GM20431 (cell line): ENCODE results near the gene SLC66A3.

Experiments
- in situ Hi-C: fragments of 300-500 bp; cut with MseI, MboI; formaldehyde crosslinking; loops from one replicate; pipeline ENCODE4 v1.15.0; 2020; ENCODE audit warnings: low sequenced_read_pairs; ENCODE audit not compliant: unreplicated experiment

SLC66A3 gene

DNA sequence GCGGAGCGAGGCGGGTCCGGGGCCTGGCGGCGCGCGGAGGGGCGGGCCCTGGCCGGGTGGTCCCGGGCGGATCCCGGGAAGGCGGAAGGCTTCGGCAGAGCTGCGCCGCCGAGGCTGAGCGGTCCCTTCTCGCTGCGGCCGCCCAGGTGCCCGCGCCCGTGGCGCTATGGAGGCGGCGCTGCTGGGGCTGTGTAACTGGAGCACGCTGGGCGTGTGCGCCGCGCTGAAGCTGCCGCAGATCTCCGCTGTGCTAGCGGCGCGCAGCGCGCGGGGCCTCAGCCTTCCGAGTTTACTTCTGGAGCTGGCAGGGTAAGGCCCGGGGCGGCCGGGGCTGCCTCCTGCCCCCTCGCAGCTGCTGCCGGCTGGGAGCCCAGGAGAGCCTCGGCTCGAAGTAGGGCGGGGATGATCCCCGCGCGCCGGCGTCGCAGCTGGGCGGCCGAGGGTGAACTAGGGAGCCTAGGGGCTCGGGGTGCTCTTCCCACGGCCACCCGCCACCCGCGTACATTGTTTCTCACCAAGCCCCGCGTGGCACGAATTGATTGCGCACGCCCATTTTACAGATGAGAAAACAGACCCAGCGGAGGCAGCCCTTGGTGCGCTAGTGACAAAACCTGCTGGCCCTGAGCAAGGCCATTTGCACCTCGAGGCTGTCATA is at the start of gene SLC66A3:
Gene SLC66A3, plus strand, starts transcription at position 87 of the 655 bp plus-strand sequence. Its CDS starts 80 bp downstream, at position 167.
- in situ Hi-C loops = no loop called here

- in situ Hi-C loops = no loop called here
Observed at GRCh38 chr2:11109002-11109401, 46.3 kb upstream of the SLC66A3 start.

GRCh38 chr2:11112870-11113428 is 42.3 kb upstream of the SLC66A3 start:
- in situ Hi-C loops = no loop called here

- in situ Hi-C loops = no loop called here
Observed at GRCh38 chr2:11117776-11118175, 37.5 kb upstream of the SLC66A3 start.

DNA sequence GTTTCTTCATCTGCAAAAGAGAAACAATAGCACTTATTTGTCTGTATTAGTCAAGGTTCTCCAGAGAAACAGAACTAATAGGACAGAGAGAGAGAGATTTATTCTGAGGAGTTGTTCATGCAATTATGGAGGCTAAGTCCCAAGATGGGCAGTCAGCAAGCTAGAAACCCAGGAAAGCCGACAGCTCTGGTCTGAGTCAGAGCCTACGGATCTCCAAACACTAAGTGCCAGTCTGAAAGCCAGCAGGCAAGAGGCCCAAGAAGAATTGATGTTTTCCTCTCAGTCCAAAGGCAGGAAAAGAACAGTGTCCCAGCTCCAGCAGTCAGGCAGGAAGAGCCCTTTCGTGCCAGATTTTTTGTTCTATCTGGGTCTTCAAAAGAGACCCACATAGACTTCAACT is 36.5 kb upstream of the SLC66A3 start:
- in situ Hi-C loops = no loop called here

DNA sequence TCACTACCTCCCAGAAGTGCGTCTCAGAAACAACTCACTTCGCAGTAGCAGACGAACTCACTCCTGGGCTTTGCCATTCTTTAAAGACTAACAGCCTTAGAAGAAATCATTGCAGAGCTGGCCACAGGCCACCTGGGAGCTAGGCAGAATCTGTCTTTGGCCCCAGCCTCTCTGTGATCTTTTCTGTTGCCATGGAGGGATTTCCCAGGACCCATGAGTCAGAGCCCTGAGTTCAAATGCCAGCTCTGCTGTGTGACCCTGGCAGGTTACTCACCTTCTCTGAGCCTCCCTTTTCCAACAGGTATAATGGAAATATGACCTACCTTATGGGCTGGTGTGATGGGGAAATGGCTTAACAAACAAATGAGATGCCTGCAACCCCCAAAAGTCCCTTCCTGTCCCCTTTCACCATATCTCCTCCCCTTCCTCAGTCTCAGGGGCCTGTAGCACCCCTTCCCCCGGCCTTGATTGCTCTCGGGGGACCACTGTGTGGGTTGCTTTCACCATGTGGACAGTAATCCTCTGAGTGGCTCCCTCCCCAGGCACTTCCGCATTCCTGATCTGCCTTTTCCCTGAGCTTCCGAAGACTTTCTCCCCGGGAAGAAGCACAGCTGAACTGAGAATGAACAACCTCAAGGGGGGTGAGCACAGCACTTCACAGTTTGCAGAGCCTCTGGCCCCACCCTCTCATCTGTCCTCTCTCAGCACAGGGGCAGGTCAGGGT is 34.0 kb upstream of the SLC66A3 start:
- in situ Hi-C loops = loop anchor here (5.0 kb wide), 1 partner anchor 284 kb away; no protein-coding TSS in a partner anchor

GRCh38 chr2:11121823-11122155 is 33.5 kb upstream of the SLC66A3 start:
- in situ Hi-C loops = loop anchor here (5.0 kb wide), 1 partner anchor 284 kb away; no protein-coding TSS in a partner anchor

GRCh38 chr2:11122380-11122779 is 32.9 kb upstream of the SLC66A3 start:
- in situ Hi-C loops = loop anchor here (5.0 kb wide), 1 partner anchor 285 kb away; no protein-coding TSS in a partner anchor

- in situ Hi-C loops = loop anchor here (5.0 kb wide), 1 partner anchor 286 kb away; no protein-coding TSS in a partner anchor
Observed at GRCh38 chr2:11123001-11123809, 32.1 kb upstream of the SLC66A3 start.

DNA sequence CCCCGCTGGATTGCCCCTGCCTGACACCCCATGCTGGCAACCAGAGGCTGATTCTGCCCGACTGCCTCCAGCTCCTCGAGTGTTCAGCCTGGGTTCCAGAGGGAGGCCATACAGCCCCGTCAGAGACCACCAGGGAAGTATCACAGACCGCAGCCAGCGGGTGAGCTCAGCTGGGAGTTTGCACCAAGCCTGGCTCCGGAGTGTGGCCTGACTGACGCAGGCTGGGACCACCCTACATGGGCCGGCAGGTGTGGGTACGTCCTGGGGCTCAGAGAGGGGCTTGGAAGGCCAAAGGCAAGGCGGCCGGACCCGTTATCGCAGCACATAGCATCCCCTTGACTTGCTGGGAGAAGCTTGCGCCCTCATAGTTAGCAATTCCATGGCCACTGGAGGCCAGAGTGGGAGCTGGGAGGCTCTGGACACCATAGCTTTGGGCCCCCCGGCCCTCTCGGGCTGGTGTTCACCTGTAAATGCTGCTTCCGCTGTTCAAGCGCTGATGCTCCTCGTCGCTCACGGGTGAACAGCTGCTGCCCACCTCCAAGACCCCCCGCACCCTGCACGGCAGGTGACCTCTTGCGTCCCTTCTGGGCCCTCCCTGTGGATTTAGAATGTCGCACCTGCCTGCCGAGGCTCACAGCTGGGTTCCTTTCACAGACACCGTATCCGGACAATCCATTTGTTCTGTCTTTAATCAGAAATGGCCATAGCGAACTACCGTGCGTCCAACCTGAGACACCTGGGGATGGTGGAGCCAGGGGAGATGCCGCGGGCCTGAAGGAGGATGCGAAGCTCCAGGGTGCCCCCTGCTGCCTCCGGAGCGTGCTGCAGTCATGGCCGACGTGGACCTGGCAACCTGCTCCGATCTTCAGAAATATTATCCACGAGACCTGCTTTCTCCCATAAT is 31.2 kb upstream of the SLC66A3 start:
- in situ Hi-C loops = loop anchor here (5.0 kb wide), 1 partner anchor 287 kb away; no protein-coding TSS in a partner anchor

DNA sequence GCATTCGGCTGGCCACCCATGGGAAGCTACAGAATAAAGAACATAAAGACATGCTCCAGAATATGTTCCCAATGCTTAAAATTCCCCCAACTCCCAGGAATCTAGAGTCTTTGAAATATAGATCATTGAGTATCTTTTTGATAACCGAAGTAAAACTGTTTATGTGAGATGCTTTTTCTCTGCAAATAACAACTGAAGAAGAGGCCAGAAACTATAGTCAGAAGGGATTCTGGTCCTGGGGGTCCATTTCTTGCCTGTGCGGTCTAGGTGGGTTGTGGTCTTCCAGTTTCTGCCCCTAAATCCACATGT is 30.6 kb upstream of the SLC66A3 start:
- in situ Hi-C loops = loop anchor here (5.0 to 25.0 kb wide), 3 partner anchors 287 to 463 kb away; no protein-coding TSS in a partner anchor

DNA sequence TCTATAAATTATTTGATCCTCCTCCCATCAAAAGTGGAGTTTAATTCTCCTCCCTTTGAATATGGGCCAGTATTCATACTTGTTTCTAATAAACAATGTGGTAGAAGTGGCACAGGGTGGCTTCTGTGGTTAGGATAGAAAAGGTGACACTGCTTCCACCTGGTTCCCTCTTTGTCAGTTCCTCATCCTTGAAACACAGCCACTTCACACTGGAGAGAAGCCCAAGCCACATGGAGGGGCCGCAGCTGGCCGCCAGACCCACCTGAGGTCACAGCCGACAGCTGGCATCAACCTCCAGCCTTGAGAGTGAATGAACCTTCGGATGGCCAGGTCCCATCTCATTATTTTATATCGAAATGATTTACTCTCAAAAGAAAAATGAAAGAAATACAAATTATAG is 27.5 kb upstream of the SLC66A3 start:
- in situ Hi-C loops = loop anchor here (25.0 kb wide), 2 partner anchors 285 to 460 kb away; no protein-coding TSS in a partner anchor

GRCh38 chr2:11128243-11128951 is 26.9 kb upstream of the SLC66A3 start:
- in situ Hi-C loops = loop anchor here (25.0 kb wide), 2 partner anchors 284 to 459 kb away; no protein-coding TSS in a partner anchor

- in situ Hi-C loops = loop anchor here (25.0 kb wide), 2 partner anchors 282 to 457 kb away; no protein-coding TSS in a partner anchor
Observed at GRCh38 chr2:11129598-11130449, 25.4 kb upstream of the SLC66A3 start.

GRCh38 chr2:11131166-11131920 is 23.9 kb upstream of the SLC66A3 start:
- in situ Hi-C loops = loop anchor here (25.0 kb wide), 2 partner anchors 281 to 456 kb away; no protein-coding TSS in a partner anchor

DNA sequence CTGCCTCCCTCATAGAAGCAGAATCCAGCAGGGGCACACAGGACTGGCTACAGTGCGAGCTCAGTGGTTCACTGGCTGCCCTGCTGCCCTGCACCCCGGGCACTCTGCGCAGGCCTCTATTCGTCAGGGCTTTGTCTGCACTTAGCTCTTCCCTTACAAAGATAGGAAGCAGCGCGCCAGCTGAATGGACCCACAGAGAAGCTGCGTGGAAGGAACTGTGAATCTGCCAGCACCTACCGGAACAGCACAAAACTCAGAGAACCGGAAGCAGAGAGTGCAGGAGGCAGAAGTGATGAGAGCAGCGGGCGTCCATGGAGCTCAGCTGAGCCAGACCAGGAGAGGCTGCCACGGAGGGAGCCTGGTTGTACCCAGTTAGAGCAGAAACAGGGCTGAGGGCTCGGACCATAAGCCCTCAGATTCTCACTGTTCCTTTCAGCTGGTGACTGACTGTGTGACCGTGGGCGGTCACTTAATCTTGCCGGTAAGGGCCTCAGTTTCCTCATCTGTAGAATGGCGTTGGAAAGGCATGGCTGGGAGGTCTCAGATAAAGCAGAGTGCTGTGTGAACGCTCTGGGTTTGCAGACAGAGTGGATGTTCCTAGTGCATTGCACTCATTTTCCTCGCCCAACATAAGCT is 23.1 kb upstream of the SLC66A3 start:
- in situ Hi-C loops = loop anchor here (25.0 kb wide), 2 partner anchors 280 to 455 kb away; no protein-coding TSS in a partner anchor
